Stimulated activated CD8-positive, alpha-beta memory T cell treated with anti-CD3 and anti-CD28 coated beads, Interleukin-2, amount 100 ng/mL, for 48 hours (primary cell): ENCODE data around the gene B4GALNT1.

Experiments used
- DNase-seq, 2 donors: peaks; one replicate each; pipeline ENCODE4 v3.0.0-alpha.2; 2020; ENCODE audit warnings: low read depth in 2 of 2

The B4GALNT1 gene

DNA sequence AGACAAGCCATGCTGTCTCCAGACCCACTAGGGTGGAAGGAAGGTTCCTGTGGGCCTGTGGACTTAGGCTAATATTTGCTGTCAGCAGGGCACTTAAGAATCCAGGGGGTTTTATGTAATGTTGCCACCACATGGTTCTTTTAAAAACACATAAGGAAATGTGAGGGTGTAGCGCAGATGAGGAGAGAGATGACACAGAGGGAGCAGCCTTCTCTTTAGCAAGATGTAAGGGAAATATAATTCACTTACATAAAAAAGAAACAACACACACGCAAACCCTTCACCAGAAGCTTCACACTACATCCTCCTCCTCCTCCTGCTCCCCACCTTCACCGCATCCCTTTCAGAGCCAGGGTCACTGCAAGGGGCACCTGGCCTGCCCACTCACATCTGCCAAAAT lies 46.9 kb downstream of the B4GALNT1 start:
- DNase-seq: no peak

DNA sequence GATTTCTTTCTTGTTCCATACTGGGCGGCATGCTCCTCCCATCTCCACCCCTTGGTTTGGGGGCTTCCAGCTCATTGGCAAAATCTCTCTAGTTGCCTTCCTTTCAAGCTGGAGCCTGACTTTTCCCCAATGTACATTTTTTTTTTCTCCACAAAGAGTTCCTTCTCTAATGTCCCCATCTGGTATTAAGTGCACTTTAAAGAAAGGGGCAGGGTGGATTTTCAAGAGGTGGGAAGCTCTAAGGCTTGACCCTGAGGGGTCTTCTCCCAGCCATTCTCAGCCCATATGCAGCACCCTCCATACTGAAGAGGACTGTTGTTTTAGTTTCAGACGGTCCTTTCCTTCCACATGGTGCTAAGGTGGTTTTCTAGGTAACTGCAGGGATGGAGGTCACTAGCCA lies 47.8 kb downstream of the B4GALNT1 start:
- no peak for DNase-seq

DNA sequence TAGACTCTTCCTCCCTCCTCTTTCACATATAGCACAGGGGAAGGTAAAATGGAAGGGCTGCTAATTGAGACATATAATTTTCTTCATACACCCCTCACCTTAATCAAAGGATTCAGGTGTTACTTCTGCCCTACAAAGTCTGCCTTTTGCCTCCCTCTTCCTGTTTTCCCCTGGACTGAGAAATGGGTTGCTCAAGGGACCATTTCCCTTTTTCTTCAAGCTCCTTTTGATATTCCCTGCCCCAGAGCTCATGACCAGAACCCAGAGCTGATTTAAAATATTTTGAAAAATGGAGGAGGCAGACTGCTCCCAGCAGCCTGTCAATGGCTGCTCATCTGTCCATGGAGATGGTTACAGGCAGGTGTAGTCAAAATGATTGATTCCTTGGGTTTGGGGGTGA lies 48.3 kb downstream of the B4GALNT1 start:
- no peak for DNase-seq

- DNase-seq: no peak
Measured at GRCh38 chr12:57584050-57584449, 49.0 kb downstream of the B4GALNT1 start.

- DNase-seq: peak in 1 of 2 donors; percentile 29
Measured at GRCh38 chr12:57583008-57583831, 49.8 kb downstream of the B4GALNT1 start.

- DNase-seq: no peak
Measured at GRCh38 chr12:57582440-57582839, 50.6 kb downstream of the B4GALNT1 start.

- no peak for DNase-seq
Measured at GRCh38 chr12:57581802-57582201, 51.2 kb downstream of the B4GALNT1 start.

DNA sequence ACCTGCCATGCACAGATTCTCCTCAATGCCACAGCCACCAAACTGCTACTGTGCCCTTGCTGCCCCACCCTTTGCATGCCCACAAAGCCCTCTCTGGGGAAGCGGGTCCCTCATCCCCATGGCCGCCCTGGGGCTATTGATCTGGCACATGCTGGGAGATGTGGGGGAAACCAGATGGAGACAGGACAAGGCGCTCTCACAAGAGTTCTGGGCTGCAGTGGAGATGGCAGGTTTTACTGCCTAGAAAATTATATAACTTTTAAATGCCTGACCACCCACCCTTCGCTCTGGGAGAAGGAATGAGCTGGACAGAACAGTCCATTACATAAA lies 52.6 kb downstream of the B4GALNT1 start:
- DNase-seq: no peak

- DNase-seq: no peak
Measured at GRCh38 chr12:57579677-57580465, 53.1 kb downstream of the B4GALNT1 start.

GRCh38 chr12:57579011-57579410 lies 54.0 kb downstream of the B4GALNT1 start:
- DNase-seq: no peak

DNA sequence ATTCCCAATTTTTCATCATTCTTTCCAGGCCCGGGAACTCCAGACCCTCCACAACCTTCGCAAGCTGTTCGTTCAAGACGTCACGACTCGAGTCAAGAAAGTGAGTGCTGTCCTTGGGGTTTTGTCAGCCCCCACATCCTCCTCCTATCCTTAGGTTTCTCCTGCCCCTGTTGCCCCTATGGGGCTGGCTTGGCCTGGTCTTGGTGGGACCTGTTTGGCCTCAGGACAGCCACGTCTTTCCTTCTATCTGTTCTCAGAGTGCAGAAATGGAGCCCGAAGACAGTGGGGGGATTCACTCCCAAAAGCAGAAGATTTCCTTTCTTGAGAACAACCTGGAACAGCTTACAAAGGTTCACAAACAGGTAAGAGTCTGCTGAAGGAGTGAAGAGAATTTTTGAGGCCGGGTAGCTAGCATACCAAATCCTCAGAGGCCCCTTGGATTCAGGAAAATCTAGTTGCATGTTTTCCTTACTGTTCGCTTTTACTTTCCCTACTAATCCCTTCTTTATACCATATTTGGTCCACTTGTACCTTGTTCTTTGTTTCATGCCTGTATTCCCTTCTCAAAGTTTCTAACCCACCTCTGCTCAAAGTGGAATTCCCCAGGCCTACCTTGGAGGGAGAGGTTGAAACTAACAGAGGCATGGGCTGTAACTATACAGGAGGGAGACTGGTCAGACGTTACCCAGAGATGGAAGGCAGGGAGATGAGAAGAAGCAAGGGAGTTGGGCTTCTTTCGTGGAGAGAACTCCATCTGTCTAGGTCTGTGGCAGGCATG lies 54.8 kb downstream of the B4GALNT1 start:
- no peak for DNase-seq

DNA sequence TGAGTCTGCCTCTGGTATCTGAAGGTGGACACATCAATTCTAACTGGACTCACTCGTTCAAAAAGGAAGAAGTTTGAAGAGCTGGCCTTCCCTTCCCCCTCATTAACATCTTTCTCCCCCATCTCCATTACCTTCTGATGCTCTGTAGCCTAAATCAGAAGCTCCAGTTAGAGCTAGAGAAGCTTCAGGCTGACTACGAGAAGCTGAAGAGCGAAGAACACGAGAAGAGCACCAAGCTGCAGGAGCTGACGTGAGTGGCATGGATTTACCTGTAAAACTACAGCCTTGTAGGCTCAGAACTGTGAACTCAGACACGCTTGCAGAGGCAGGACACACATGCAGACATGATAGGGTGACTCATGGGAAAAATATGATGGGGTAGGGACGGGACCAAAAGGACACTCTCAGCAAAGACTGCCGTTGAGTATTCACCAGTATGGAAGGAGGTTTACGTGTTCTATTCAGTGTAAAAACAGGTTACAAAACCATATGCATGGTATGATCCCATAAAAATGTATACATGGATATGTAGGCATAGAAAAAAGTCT lies 56.3 kb downstream of the B4GALNT1 start:
- no peak for DNase-seq
